GM19372 (cell line): Measurements from ENCODE around the gene MFF.

ENCODE experiments used
- ATAC-seq: cut with Tn5 transposase; IDR thresholded peaks from one replicate; pipeline ENCODE4 v1.9.1; 2021; ENCODE audit warnings: mild to moderate bottlenecking, low read depth, moderate library complexity; ENCODE audit not compliant: unreplicated experiment

The MFF gene, protein sequence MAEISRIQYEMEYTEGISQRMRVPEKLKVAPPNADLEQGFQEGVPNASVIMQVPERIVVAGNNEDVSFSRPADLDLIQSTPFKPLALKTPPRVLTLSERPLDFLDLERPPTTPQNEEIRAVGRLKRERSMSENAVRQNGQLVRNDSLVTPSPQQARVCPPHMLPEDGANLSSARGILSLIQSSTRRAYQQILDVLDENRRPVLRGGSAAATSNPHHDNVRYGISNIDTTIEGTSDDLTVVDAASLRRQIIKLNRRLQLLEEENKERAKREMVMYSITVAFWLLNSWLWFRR

DNA sequence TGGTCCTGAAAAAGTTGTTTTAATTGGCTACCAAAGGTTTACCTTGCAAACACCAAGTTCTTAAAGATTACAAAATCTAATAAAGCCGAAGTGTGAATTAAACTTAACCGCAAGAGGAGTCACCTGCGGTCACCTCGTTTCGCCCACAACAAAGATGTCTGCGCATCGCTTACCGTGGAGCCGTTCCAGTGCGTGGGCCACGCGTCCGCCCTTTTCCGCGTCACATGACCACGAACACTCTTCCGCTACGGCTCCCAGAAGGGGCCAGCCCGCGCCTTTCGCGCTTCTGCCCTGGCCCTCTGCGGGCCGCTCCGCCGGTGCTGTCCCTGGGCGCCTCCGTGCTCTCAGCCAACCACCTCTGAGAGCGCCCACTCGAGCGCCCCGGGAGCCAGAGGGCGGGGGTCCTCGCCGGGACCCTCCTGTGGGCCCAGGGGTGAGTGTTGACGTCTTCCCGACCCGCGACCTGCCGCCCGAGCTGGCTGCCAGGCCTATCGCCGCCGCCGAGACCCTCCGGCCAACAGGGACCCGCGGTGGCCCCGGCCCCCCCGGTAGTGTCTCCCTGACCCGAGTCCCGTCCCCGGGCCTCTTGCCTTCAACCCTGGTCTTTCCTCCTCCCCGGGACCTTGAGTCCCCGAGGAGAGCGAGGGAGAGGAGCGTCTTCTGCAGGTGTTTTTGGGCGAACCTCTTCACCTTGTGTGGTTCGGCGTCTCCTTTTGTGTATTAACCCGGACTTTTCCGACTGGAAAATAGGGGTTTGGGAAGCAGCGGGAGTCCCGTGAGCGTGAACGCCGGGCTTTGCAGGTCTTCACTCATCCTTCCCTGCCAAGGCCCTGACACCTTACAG lies at the start of gene MFF:
Gene MFF (plus strand): TSS at position 257 of the 844 bp plus-strand sequence. CDS start 5,415 bp downstream, outside the sequence.
- peak; percentile 96 for ATAC-seq

DNA sequence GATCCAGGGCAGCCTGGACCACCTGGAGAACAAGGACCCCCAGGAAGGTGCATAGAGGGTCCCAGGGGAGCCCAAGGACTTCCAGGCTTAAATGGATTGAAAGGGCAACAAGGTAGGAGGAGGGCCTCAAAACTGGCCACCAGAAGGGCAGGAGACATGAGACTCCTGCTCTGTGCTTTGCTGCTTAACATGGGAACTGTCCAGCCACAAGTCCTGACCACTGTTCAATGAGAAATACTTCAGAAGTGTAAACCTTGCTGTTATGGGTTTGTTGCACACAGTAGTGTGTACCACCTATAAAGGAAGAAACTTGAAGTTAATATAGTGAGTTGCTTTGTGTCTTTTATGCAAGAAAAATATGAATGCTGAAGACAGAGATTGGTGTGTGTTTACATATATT lies 44.2 kb upstream of the MFF start:
- ATAC-seq, result no peak

DNA sequence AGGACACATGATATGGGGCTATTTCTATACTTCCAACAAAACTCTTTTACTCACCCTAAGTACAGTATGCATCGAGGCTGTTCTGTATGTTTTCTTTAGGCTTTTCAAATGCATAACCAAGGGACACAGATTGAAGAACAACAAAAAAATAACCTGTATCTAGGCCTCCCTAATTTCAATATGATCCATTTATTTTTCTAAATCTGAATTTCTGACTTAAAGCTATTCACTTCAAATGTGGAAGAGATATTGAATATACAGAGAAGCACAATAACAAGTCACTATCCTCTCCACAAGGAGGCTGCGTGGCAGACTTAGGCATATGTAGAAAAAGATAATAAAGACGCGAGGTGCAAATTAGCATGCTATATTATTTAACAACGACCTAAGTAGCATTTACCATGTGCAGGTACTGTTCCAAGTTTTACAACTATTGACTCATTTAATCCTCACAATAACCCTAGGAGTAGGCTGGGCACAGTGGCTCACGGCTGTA lies 39.3 kb upstream of the MFF start:
- no peak for ATAC-seq

DNA sequence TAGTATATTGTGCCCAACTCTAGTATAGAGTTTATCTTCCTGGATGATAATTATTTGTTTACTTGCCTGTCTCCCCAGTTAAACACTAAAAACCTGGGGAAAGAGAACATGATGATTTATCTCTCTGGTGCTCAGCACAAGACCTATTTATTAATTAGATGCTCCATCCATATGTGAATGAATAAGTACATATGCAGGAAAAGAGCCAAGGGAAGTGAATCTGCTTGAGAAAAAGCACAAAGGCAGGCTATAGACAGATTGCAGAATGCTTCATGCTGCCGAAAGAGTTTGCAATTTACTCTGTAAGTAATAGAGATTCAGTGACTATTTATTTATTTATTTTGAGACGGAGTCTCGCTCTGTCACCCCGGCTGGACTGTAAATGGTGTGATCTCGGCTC lies 37.3 kb upstream of the MFF start:
- ATAC-seq, result no peak

DNA sequence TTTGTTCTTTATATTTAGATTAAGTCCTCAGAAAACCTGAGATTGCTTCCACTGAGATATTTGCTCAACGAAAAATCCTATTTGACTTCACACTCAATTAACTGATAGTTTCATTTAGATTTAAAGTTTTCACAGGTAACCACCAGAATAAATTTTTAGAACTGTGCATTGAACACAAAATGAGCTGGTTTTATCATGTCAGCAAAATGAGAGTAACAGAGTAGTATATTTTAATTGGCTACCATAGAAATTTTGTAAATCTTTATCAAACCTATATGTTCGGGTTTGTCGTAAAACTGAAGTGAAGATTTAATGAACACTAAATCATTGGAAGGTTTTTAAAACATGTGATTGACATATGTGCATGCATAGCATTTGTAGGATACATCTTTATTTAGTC lies 32.7 kb upstream of the MFF start:
- ATAC-seq, result no peak

DNA sequence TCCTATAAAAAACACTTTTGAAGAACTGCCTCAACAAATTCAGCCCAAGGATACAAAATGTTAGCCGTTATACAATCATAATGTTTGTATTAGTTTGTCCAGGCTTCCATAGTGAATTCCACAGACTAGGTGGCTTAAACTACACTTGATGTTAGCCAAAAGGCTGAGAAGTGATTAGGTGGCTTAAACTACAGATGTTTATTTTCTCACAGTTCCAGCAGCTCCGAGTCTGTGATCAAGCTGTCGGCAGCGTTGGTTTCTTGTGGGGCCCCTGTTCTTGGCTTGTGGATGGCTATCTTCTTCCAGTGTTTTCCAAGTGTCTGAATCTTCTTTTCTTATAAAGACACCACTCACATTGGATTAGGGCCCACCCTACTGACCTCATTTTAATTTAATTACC lies 31.5 kb upstream of the MFF start:
- ATAC-seq, result no peak

DNA sequence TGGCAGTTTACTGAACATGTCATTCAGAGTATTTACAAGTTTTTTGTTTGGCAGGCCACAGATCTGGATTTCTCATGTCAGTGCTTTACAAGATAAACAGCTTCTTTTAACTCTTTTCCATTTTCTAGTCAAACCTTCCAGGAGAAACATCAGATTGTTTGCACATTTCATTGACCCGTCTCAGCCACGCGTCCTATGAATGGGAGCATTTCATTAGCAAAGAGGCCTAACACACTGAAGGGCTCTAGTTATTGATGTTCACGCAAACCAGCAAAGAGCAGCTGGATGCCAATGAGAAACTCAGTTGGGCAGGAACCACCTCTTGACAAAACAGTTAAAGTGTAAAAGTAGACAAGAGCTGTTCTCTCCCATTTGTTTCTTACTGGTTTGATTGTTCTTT lies 29.2 kb upstream of the MFF start:
- ATAC-seq, result no peak

DNA sequence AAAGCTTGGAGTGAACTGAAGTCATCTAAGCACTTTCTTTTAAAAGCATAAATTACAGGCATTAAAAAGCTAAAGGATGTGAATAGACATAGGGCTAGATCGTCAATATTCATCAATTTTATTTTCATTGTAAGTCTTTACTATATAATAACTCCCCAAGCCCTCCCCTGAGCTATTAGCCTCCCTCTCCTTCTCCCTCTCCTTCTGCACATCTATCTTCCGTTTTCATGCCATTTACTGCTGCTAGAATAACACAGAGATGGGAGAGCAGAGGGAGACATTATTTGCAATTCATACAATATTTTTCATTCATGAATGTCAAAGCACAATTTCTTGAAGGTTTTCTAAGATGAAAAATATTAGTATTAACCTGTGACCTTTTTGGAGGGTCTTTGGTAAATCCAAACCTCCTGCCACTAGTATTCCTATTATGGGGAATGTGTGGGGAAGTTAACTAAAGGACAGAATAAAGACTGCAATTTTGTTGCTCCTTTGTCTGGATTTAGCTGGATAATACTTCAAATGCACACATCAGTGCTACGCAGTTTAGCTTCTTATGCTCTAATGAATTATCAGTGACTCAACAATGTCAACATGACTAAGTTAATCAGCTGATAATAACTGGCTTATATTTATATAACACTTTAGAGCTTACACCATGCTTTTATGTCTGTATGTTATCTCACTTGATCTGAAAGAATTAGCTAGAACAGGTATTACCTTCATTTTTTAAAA lies 28.2 kb upstream of the MFF start:
- ATAC-seq, result no peak

DNA sequence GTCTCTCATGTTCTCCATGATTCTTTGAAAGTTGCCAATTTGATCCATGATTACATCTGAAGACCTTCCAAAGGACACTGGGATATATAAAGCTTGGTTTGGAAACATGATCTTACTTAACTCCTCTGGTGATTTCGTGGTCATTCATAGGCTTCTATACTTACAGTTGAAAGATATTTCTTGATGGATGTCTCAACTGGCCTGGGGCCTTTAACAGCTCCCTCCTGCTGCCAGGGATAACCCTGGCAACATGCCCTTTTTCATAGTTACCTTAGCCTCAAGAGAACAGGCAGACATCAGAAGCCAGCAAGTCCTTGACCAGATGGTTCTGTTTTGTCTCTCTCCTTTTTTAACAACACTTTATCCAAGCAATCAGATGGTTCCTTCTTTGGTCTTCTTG lies 23.5 kb upstream of the MFF start:
- ATAC-seq, result no peak

DNA sequence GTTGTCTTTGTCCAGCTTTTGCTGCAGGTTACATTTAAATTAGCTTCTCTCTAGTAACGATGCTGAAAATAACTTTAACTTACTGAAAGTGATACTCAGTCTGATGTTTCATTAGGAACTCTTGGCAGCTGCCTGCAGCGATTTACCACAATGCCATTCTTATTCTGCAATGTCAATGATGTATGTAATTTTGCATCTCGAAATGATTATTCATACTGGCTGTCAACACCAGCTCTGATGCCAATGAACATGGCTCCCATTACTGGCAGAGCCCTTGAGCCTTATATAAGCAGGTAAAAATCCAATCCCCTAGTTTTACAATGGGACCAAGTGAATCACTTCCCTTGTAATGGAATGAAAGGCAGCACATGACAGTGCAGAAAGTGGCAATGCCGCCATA lies 16.3 kb upstream of the MFF start:
- ATAC-seq, result peak; percentile 63

DNA sequence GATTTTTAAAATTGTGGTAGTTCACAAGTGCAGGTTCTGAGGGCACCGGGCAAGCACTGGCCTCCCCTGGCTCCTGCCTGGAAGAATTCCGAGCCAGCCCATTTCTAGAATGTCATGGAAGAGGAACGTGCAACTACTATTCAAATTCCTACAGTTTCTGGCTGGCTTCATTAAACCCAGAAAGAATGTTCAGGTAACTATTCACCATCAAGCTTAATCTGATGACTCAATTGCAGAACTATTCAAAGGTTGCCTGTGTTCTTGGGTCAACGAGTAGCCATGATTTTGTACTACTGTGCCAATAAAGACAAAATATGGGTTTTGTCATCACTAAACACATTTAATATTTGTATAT lies 14.3 kb upstream of the MFF start:
- ATAC-seq, result no peak

DNA sequence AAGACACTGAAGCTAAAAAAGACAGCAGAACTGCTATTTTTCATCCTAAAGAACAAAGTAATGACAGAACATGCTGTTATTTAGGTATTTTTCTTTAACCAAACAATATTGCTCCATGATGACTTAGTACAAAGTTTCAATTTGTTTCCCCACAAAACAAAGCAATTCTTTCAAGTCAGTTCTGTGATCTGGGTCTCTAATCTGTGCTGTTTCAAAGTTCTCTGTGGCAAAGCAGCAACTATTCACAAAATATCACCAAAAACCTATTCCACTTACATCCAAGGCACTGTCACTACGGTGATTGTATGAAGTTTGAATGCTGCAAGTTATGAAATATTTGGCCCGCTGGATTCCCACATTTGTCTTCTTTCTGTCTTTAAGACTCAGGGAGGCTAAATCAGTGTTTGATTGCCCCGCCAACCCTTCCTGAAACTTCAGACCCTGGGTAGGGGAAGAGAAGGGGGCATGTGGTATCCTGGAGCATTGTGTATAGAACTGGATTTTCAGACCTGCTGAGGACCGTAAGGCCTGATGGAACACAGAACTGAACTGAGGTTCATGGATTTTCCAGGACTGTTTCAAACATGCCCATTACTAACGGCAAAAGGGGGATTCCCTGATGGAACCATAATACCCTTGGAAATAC lies 13.1 kb upstream of the MFF start:
- ATAC-seq, result no peak

DNA sequence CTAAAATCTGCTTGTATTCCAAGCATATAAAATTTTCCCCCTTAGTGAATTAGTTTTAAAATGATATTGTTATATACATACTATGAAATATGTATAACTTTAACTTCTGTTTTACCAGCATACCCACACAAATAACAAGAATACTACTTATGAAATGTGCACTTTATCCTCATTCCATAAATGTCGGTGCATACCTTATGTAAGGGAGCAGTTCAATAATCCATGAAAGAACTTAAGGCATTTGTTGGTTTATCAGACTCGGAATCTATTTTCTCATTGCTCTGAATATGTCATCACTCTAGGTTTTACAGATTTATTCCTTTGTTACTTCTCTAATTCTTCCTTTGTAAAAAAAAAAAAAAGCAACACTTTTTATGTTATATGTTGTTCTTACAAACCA lies 12.5 kb upstream of the MFF start:
- ATAC-seq, result no peak

DNA sequence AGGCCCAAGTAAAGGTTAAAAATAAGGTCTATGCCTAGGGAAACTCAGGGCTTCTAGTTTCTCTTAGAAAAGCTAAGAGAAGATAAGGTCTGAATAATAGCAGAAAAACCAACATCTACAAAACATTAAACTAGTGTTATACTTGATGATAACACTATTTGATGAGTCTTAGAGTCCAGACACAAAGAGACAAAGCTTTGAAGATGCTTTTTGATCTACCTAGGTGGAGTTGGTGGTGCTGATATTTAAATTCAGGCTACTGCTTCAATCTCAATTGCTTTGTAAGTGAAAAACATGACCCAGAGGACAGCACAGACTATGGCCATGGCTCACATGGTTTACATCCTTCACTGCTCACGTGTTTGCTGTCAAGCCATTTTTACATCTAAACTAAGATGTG lies 11.7 kb upstream of the MFF start:
- no peak for ATAC-seq

DNA sequence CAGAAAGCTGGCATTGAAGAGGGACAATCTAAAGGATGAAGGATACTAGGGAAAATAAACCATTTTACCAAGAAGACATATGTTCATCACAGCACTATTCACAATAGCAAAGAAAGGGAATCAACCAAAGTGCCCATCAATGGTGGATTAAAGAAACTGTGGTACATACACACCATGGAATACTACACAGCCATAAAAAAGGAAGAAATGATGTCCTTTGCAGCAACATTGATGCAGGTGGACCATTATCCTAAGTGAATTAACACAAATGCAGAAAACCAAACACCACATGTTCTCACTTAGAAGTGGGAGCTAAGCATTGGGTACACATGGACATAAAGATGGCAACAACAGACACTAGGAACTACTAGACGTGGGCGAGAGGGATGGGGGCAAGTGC lies 7.2 kb upstream of the MFF start:
- ATAC-seq, result no peak

DNA sequence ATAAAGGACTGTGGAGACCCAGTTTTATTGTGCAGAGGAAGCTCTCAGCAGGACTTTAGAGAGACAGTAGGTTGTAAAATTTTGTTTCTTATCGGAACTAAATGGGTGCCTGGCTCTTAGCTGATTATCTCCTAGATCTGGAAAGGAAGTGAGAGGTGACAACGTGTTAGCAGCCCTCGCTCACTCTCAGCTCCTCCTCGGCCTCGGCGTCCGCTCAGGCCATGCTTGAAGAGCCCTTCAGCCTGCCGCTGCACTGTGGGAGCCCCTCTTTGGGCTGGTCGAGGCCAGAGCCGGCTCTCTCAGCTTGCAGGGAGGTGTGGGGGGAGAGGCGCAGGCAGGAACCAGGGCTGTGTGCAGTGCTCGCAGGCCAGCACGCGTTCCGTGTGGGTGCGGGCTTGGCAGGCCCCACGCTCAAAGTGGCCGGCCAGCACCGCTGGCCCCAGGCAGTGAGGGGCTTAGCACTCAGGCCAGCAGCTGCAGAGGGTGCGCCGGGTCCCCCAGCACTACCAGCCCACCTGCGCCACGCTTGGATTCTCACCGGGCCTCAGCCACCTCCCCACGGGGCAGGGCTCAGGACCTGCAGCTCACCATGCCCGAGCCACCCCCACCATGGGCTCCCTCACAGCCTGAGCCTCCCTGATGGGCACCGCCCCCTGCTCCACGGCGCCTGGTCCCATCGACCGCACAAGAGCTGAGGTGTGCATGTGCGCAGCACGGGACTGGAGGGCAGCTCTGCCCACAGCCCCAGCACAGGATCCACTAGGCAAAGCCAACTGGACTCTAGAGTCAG lies 4.6 kb upstream of the MFF start:
- no peak for ATAC-seq

DNA sequence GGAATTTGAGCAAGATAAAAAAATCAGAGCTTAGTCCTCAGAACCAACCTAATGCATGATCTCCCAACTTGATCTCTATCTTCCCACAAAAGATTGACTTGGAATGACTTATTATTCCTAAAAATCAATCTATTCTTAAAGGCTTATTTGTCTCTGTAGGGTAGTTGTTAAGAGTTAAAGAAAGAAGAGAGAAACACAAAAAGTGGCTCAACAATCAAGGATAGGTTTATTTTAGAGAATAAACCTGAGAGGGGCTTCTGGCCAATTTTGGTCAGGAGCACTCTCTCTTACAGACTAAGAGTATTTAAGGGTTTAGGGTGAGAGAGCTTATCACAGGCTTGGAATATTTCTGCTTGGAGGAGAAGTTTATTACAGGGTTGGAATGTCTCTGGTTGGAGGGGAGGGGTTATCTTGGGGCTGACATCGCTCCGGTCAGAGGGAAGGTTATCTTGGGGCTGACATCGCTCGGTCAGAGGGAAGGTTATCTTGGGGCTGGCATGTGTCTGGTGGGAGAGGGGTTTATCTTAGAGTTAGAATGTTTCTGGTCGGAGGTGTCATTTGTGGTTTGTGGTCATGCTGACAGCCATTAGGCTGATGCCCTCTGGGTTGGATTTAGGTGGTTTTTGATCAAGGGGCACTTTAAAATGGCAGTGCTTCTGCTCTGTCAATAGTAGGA lies 2.4 kb upstream of the MFF start:
- ATAC-seq, result no peak

DNA sequence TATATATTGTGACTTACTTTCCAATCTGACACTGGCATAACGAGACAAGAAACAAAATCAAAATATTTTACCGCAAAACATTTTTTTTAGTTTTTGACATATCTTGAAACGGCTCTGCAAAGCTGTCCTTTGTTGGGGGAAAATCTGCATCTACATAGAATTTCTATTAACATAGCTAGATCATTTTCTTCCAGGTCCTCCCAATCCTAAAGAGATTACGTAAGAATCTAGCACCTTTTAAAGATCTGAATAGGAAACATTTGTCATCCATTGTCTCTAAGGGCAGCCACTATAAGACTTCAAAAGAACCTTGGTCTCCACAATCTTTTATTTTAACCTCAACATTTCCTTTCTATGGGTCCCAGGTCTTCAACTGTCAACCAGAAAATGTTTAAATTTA lies 1.2 kb upstream of the MFF start:
- no peak for ATAC-seq

DNA sequence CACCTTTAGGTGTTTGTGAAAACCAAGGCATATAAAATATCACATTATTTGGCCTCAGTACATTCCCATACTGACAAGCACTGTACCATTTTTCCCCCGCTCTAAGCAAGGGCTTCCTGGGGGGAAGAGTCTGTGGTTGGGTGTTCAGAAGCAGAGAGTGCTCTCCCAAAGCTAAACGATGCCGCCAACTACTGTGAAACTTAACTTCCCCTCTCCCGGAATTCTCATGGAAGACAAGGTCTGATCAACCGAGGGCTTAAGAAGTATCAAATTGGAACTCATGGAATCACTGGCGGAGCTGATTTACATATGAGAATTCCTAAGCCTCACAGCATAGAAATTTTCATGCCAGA lies 433 bp upstream of the MFF start:
- ATAC-seq, result peak; percentile 9

DNA sequence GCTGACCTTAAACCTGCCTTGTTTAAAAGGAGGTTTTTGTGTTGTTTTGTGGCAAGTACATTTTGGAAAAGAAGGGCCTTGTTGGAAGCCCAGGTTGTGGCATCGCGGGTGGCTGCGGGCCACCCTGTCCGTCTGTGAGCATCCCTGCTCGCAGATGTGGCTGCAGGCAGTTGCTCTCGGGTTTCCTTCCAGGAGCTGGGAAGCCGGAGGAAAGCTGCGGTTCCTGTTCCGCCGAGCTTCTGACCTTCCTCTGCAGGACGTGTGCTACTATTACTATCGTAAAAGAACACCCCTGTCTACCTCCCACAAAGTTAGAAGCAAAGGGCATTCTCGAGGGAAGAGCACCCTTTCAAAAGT lies 766 bp downstream of the MFF start:
- ATAC-seq, result no peak
